MM.1S (cell line): ENCODE data around the gene DNPEP.

Experiments used
- DNase-seq: peaks from one replicate; pipeline ENCODE4 v3.0.0-alpha.2; 2015
- H2AFZ ChIP-seq: fragments of 300-600 bp; sonication (generic); 2 replicates; pipeline ENCODE4 v1.6.0; 2016; ENCODE audit warnings: antibody characterized with exemption, low read length
- H3F3A ChIP-seq: fragments of 300-600 bp; sonication (generic); 2 replicates; pipeline ENCODE4 v1.6.1; 2016; ENCODE audit warnings: mild to moderate bottlenecking, antibody characterized with exemption, low read length, moderate library complexity, mixed read lengths; ENCODE audit not compliant: insufficient read depth
- H3K27ac ChIP-seq: fragments of 300-600 bp; sonication (generic); 2 replicates; pipeline ENCODE4 v1.5.1; 2016; ENCODE audit warnings: mild to moderate bottlenecking, low read length
- H3K27me3 ChIP-seq: fragments of 300-600 bp; sonication (generic); replicated peaks from 2 replicates; pipeline ENCODE4 v1.6.0; 2016; ENCODE audit warnings: low read length; ENCODE audit not compliant: insufficient read depth
- H3K36me3 ChIP-seq: fragments of 300-600 bp; sonication (generic); replicated peaks from 2 replicates; pipeline ENCODE4 v1.6.1; 2016; ENCODE audit warnings: mild to moderate bottlenecking, low read length, mixed read lengths; ENCODE audit not compliant: insufficient read depth
- H3K4me1 ChIP-seq: fragments of 300-600 bp; sonication (generic); 2 replicates; pipeline ENCODE4 v1.6.1; 2016; ENCODE audit warnings: low read length, mixed read lengths
- H3K4me2 ChIP-seq: fragments of 300-600 bp; sonication (generic); 2 replicates; pipeline ENCODE4 v1.6.0; 2016; ENCODE audit warnings: low read depth, low read length
- H3K4me3 ChIP-seq: fragments of 300-600 bp; sonication (generic); 2 replicates; pipeline ENCODE4 v1.5.1; 2016; ENCODE audit warnings: low read length, mixed read lengths
- H3K79me2 ChIP-seq: fragments of 300-600 bp; sonication (generic); 2 replicates; pipeline ENCODE4 v1.6.1; 2016; ENCODE audit warnings: mixed run types, low read length, mixed read lengths
- H3K9ac ChIP-seq: fragments of 300-600 bp; sonication (generic); 2 replicates; pipeline ENCODE4 v1.6.1; 2016; ENCODE audit warnings: low read length, mixed read lengths
- H3K9me2 ChIP-seq: fragments of 300-600 bp; sonication (generic); replicated peaks from 2 replicates; pipeline ENCODE4 v1.6.1; 2016; ENCODE audit warnings: mild to moderate bottlenecking, low read length, mixed read lengths; ENCODE audit not compliant: insufficient read depth
- H3K9me3 ChIP-seq: fragments of 300-600 bp; sonication (generic); replicated peaks from 2 replicates; pipeline ENCODE4 v1.6.1; 2016; ENCODE audit warnings: mild to moderate bottlenecking, low read length, mixed read lengths; ENCODE audit not compliant: insufficient read depth
- H4K20me1 ChIP-seq: fragments of 300-600 bp; sonication (generic); 2 replicates; pipeline ENCODE4 v1.6.1; 2016; ENCODE audit warnings: mild to moderate bottlenecking, low read length, moderate library complexity, mixed read lengths; ENCODE audit not compliant: insufficient read depth
- EZH2 ChIP-seq: fragments of 300-600 bp; sonication (generic); optimal IDR thresholded peaks from 2 replicates; pipeline ENCODE3; 2017; ENCODE audit warnings: low read depth, mild to moderate bottlenecking, antibody characterized with exemption, low read length, mixed read lengths
- EZH2phosphoT487 ChIP-seq: fragments of 300-600 bp; sonication (generic); IDR thresholded peaks from 2 replicates; pipeline ENCODE4 v1.6.1; 2018; ENCODE audit warnings: antibody characterized with exemption, low read length
- TF ChIP-seq, protein P1 (sequence below): fragments of 300-600 bp; sonication (generic); IDR thresholded peaks from 2 replicates; pipeline ENCODE4 v1.5.1; 2016; ENCODE audit warnings: antibody characterized with exemption, low read length, mixed read lengths

Gene DNPEP

DNA sequence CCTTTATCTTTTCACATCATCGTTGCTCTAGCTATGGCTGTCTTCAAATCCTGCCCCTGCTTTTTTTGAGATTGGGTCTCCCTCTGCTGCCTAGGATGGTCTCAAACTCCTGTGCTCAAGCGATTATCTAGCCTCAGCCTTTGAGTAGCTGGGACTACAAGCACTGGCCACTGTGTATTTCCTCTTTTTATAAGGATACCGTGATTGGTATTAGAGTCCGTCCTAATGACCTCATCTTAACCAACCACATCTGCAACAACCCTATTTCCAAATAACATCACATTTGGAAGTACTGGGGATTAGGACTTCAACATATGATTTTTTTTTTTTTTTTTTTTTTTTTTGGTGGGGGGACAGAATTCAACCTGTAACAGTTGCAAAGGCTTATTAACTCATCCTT, 64.3 kb downstream of the DNPEP start:
- Histone ChIP-seq H3F3A (0 out of 2 replicates have a peak, but pooled peaks cover 4% of the 10 kb centered on the region), H3K4me2 (no peak overlapping the region), H3K9me2 (no peaks in the 10 kb centered on the region), H3K4me3 (no peak overlapping the region), H3K9me3 (no peaks in the 10 kb centered on the region), H3K36me3 (no peaks in the 10 kb centered on the region), H3K9ac (no peak overlapping the region), H2AFZ (no peak overlapping the region), H3K27me3 (no peaks in the 10 kb centered on the region), H3K79me2 (no peaks in the 10 kb centered on the region), H3K4me1 (no peaks in the 10 kb centered on the region), H4K20me1 (no peaks in the 10 kb centered on the region), H3K27ac (no peak overlapping the region)
- no peak for DNase-seq
- TF ChIP-seq EZH2 (no peak), EZH2phosphoT487 (no peak)
- TF ChIP-seq, protein P1, sequence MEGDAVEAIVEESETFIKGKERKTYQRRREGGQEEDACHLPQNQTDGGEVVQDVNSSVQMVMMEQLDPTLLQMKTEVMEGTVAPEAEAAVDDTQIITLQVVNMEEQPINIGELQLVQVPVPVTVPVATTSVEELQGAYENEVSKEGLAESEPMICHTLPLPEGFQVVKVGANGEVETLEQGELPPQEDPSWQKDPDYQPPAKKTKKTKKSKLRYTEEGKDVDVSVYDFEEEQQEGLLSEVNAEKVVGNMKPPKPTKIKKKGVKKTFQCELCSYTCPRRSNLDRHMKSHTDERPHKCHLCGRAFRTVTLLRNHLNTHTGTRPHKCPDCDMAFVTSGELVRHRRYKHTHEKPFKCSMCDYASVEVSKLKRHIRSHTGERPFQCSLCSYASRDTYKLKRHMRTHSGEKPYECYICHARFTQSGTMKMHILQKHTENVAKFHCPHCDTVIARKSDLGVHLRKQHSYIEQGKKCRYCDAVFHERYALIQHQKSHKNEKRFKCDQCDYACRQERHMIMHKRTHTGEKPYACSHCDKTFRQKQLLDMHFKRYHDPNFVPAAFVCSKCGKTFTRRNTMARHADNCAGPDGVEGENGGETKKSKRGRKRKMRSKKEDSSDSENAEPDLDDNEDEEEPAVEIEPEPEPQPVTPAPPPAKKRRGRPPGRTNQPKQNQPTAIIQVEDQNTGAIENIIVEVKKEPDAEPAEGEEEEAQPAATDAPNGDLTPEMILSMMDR: no peak
